ES-I3 (cell line): ENCODE data around the gene ULBP2.
"Not testable (repeated sequence)": the region's sequence is repeated elsewhere in the genome, so short reads cannot be mapped to it uniquely, and the experiment has no call there.

Experiments
- H3K36me3 ChIP-seq: 2 replicates; pipeline ENCODE4 v1.6.1; 2013; ENCODE audit warnings: mild to moderate bottlenecking, low read length, control low read depth, moderate library complexity; ENCODE audit not compliant: insufficient read depth
- H3K4me1 ChIP-seq: 2 replicates; pipeline ENCODE4 v1.6.1; 2013; ENCODE audit warnings: mild to moderate bottlenecking, control low read depth, low read length; ENCODE audit not compliant: insufficient read depth
- H3K9ac ChIP-seq: 2 replicates; pipeline ENCODE4 v1.6.1; 2013; ENCODE audit warnings: low read depth, mild to moderate bottlenecking, low read length, moderate library complexity
- H3K9me3 ChIP-seq: 2 replicates; pipeline ENCODE4 v1.6.1; 2013; ENCODE audit warnings: mild to moderate bottlenecking, low read length, moderate library complexity; ENCODE audit not compliant: control insufficient read depth, insufficient read depth

The ULBP2 gene

DNA sequence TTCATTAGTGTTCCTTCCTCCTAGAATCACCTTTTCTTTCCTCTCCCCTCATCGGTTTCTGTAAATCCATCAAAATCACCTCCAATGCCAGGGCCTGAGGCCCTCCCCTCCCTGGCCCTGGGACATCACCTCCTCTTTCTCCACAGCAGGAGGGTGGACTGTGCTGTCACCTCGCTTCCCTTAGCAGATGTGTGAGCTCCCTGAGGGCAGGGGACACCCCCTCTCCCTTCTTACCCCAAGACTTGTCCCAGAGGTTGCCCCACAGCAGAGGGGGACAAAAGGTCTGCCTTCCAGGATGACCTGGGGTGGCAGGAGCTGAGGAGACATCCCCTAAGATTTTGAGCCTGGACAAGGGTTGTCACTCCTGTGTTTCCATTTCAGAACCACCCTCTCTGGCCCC lies 27.8 kb downstream of the ULBP2 start:
- Histone ChIP-seq H3K4me1 (no peaks in the 10 kb centered on the region), H3K9ac (no peak overlapping the region), H3K36me3 (no peaks in the 10 kb centered on the region), H3K9me3 (no peaks in the 10 kb centered on the region)

DNA sequence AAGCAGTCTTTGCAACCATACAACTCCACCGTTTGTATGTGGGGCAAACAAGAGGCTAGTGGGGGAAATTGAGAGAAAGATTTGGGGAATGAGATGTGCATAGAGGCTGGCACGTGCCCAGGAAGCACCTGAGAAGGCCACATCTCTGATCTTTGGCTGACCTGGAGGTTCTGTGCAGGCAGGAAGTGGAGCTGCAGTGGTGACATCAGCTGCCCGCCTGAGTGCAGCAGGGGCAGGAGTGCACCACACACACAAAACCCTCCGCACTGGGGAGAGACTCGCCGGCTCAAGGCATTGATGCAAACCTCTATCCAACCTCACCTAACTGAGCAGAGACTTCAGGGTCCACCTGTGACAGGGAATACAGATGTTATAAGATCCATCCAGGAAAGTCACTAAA lies 32.6 kb downstream of the ULBP2 start:
- not testable (repeated sequence) for H3K36me3 ChIP-seq, H3K9me3 ChIP-seq, H3K4me1 ChIP-seq, H3K9ac ChIP-seq

DNA sequence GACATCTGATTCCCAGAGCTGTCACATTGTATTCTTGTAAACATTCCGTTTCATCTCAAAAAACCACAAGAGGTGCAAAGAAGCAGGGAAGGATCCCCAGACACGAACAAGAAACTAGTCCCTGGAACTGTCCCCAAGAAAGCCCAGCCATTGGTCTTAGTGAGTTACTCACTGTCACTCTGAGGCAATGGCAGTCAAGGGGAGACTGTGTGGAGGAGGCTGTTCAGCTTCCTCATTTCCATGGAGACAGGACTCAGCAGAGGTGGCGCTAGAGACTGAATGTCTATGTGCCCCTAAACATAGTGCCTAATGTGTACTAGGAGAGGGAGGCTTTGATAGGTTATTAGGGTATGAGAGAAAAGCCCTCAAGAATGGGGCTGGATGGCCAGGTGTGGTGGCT lies 33.0 kb downstream of the ULBP2 start:
- Histone ChIP-seq H3K9ac (no peak overlapping the region), H3K9me3 (no peaks in the 10 kb centered on the region), H3K36me3 (no peaks in the 10 kb centered on the region), H3K4me1 (no peaks in the 10 kb centered on the region)

DNA sequence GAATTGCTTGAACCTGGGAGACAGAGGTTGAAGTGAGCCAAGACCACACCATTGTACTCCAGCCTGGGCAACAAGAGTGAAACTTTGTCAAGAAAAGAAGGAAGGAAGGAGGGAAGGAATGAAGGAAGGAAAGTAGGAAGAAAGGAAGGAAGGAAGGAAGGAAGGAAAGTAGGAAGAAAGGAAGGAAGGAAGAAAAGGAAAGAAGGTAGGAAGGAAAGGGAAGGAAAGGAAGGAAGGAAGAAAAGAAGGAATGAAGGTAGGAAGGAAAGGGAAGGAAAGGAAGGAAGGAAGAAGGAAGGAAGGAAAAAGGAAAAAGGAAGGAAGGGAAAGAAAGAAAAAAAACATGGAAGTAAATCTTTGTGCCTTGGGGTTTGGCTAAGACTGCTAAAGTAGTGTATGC lies 33.6 kb downstream of the ULBP2 start:
- no peaks in the 10 kb centered on the region for H3K36me3 ChIP-seq
- H3K9ac ChIP-seq: no peak overlapping the region
- H3K9me3 ChIP-seq: no peaks in the 10 kb centered on the region
- H3K4me1 ChIP-seq: no peaks in the 10 kb centered on the region

DNA sequence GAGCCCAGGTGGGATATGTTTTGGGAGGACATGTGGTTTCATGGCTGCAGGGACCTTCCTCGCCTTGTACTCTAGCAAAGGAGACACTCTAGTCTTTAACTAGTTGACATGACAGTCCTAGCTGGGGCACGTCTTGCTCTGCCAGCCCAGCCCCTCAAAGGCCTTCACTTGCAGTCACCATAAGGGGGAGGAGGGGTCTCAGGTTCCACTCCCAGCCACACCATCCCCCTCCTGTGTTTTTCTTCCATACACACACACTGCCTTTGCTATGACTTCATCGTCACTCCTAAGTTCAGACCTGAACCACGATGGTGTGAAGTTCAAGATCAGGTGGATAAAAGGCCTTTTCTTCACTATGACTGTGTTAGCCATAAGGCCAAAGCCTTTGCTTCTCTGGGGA lies 35.4 kb downstream of the ULBP2 start:
- Histone ChIP-seq H3K36me3 (no peaks in the 10 kb centered on the region), H3K9ac (no peak overlapping the region), H3K9me3 (no peaks in the 10 kb centered on the region), H3K4me1 (no peaks in the 10 kb centered on the region)

DNA sequence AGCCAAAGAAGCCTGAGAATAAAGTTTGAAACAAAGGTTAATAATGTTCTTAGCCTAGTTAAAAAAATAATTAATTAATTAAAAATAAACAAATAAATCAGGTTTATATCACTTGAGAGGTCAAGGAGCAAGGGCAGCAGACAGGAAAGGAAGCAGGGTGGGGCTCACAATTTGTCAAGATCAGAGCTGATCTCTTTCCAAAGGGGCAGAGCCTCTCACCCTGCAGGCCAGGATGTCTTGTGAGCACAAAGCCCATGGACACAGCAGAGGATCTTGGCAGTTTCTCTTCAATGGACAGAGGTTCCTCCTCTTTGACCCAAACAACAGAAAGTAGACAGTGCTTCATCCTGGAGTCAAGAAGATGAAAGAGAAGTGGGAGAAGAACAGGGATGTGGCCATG lies 36.8 kb downstream of the ULBP2 start:
- no peaks in the 10 kb centered on the region for H3K9me3 ChIP-seq
- no peaks in the 10 kb centered on the region for H3K36me3 ChIP-seq
- H3K9ac ChIP-seq: no peak overlapping the region
- H3K4me1 ChIP-seq: no peaks in the 10 kb centered on the region

DNA sequence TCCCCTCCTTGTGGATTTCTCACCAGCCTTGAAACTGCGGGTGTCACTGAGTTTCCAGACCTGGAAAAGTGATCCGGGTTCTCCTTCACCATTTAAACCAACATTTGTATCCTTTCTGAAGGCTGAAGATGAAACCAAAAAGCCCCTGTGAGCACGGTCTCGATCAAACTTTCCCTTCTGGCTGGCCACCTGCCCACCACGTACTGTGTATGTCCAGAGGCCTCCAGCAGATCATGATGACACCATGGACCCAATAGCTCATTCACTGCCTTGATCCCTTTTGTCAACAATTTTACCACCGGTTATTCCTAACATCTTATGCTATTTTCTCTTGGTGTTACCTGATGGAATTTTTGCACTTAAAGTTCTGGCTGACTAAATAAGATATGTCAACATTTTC lies 37.5 kb downstream of the ULBP2 start:
- H3K9me3 ChIP-seq: no peaks in the 10 kb centered on the region
- H3K9ac ChIP-seq: no peak overlapping the region
- H3K4me1 ChIP-seq: no peaks in the 10 kb centered on the region
- no peaks in the 10 kb centered on the region for H3K36me3 ChIP-seq

DNA sequence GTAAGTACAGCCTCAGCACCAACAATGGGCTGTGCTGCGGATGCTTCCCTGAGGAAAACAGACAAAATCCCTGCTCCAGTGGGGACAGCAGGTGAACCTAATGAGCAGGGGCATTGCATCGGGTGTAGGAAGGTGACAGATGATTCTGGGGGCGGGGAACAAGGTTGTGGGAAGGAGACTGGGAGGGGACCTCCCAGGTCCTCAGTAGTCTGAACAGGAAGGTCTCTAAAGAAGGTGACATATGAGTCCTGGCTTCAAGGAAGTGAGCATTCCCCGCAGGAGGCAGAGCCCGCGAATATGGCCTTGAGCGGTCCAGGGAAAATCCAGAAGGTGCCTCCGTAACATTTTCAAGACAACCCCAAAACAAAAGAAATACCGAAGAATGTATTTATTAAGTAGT lies 41.3 kb downstream of the ULBP2 start:
- Histone ChIP-seq H3K36me3 (no peaks in the 10 kb centered on the region), H3K9me3 (no peaks in the 10 kb centered on the region), H3K4me1 (no peaks in the 10 kb centered on the region), H3K9ac (no peak overlapping the region)

DNA sequence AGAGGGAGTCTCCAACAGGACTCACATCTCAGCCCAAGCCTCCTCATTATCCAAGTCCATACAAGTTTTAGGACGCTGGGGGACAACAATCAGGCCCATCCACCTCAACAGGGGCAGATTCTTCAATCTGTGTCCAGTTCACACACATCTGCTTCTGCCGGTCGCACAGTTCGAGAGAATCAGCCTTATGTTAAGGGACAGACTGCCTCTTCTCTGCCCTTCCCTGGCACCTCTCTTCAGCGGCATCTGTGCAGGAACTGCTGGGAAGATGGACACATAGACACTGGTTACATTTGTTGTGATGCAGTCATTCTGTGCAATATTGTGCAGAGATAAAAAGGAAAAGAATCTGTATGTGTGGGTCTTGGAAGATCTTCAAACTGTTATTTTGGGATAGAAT lies 43.0 kb downstream of the ULBP2 start:
- H3K36me3 ChIP-seq: no peaks in the 10 kb centered on the region
- H3K9ac ChIP-seq: no peak overlapping the region
- H3K4me1 ChIP-seq: no peaks in the 10 kb centered on the region
- no peaks in the 10 kb centered on the region for H3K9me3 ChIP-seq

DNA sequence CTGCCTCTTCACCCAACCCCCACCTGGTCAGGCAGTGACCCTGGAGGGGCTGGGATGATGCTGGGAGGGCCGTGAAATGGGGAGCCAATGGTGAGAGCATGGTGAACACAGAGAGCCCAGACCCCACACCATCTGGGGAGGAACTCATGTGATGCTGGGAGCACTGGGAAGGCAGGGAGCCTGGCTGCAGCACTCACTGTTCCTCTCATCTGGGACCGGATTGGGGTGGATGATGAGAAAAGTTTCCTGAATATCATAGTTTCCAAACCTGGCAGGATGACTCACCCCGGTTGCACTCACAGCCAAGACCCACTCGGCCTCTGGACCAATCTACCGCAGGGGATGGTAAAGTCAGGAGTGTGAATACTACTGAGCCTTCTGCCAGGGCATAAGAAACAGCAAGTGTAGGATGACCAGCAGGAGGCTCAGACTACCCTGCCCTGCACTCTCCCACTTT lies 43.7 kb downstream of the ULBP2 start:
- Histone ChIP-seq H3K9ac (no peak overlapping the region), H3K4me1 (no peaks in the 10 kb centered on the region), H3K9me3 (no peaks in the 10 kb centered on the region), H3K36me3 (no peaks in the 10 kb centered on the region)

DNA sequence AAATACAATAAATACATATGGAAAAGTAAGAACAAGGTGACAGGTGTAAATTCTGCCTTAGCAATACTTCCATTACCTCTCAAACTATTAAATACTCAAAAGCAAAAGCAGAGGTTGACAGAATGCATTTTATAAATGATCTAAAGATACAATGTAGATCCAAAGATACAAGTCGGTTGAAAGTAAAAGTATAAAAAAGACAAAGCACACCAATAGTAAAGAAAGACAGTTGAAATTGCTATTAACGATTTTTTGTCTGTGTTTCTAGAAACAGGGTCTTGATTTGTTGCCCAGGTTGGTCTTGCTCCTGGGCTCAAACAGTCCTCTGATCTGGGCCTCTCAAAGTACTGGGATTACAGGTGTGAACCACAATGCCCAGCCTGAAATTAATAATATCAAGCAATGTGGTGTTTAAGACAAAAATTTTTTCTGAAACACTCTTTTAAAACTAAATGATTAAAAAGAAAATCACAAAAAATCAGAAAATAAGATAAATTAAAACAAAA lies 45.8 kb downstream of the ULBP2 start:
- H3K36me3 ChIP-seq: no peaks in the 10 kb centered on the region
- no peaks in the 10 kb centered on the region for H3K4me1 ChIP-seq
- no peaks in the 10 kb centered on the region for H3K9me3 ChIP-seq
- no peak overlapping the region for H3K9ac ChIP-seq

DNA sequence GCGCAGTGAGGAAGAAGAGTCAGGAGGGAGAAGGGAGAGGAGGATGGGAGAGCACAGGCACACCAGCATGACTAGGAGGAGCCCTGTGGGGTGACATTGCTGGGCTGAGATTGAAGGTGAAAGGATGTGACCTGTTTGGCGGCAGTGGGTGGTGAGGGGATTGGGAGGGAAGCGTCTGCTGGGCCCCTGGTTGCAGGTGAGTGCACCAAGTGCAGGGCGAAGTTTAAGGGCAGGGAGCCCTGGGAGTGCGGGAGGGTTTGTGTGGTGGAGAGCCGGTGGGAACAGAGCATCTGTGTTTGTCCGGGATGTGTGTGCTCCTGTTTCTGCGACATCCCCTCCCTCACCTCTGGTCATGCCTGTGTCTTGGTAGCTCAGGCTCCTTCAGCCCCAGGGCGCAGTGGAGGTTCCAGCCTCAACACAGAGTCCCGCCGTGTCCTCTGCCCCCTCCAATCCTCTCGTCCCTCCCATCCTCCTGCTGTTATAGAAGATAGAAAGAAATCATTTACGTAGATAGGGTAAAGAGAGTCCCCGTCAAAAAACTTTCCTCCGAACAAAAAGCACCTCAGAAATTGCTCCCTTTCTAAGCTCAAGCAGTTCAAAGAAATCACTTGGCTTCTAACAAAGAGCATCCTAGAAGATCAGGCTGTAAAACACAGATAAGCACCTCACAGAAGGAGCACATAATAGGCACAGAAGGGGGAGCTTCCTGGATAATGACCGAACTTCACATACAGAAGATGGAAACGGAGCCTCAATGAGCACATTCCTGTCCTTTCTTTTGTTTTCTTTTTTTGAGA lies 46.9 kb downstream of the ULBP2 start:
- Histone ChIP-seq H3K9me3 (no peaks in the 10 kb centered on the region), H3K4me1 (no peaks in the 10 kb centered on the region), H3K36me3 (no peaks in the 10 kb centered on the region), H3K9ac (no peak overlapping the region)

DNA sequence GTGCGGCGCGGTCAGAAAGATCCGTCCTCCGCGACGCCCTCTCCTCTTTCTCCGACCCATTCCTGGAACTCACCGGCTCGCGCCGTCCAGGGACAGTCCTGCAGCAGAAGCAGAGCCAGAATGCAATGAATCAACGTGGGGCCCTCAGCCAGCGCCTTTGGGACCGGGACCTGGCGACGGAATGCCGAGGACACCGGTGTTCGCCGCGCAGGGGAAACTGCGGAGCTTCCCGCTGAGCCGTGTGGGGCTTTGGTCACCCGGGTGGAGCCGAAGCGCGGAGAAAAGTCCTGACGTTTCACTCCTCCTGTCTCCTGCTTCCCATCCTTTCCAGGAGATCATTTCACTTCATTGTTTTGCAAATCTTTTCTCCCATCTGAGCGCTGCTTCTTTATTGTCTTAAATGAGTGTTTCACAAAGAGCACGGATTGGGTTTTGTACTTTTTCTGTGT lies 48.4 kb downstream of the ULBP2 start:
- Histone ChIP-seq H3K36me3 (no peaks in the 10 kb centered on the region), H3K4me1 (no peaks in the 10 kb centered on the region), H3K9me3 (no peaks in the 10 kb centered on the region), H3K9ac (peak overlapping the region; percentile 39; the same call in 1 of the 2 replicates)

DNA sequence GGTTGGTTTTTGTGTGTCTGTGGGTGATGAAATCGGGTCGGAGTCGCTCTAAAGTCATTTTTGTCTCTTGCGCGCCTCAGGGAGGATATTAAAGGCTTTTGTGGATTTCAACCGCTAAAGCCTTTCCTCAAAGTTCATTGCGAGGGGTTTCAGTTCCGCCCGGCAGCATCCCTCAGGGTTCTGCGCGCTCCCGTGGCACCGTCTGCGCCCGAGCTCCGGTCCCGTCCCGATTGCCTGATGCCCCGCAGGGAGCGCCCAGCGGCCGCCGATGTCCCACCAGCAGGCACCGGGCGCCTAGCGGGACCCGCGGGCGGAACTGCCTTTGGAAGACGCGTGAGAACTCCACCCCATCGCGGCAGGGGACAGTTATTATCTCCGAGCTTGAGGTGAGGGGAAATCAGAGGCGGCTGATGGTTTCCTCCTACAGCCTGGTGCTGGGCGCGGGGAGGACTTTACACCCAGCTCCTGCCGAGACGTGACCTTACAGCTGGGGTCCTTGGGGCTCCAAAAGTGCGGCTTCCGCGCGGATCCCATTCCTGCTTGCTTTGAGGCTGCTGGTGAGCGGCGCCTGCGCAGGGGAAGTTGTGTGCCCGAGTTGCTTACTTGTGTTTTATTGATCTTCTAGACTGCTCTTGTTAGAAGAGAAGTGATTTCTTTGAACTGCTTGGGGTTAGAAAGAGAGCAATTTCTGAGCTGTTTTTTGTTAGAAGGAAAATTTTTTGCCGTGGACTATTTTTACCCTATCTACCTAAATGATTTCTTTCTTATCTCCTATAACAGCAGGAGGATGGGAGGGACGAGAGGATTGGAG lies 49.1 kb downstream of the ULBP2 start:
- no peaks in the 10 kb centered on the region for H3K4me1 ChIP-seq
- H3K9ac ChIP-seq: peak overlapping the region; percentile 39; the same call in 1 of the 2 replicates
- H3K36me3 ChIP-seq: no peaks in the 10 kb centered on the region
- no peaks in the 10 kb centered on the region for H3K9me3 ChIP-seq

DNA sequence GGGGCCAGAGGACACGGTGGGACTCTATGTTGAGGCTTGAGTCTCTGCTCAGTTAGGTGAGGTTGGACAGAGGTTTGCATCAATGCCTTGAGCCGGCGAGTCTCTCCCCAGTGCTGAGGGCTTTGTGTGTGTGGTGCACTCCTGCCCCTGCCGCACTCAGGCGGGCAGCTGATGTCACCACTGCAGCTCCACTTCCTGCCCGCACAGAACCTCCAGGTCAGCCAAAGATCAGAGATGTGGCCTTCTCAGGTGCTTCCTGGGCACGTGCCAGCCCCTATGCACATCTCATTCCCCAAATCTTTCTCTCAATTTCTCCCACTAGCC lies 49.6 kb downstream of the ULBP2 start:
- H3K9me3 ChIP-seq, H3K4me1 ChIP-seq, H3K36me3 ChIP-seq: not testable (repeated sequence)
- H3K9ac ChIP-seq: peak overlapping the region; percentile 39; the same call in 1 of the 2 replicates
